Stimulated activated CD4-positive, alpha-beta T cell treated with anti-CD3 and anti-CD28 coated beads, Interleukin-1b, Interleukin-23, amount 100 ng/mL, for 24 hours (primary cell): Measurements from ENCODE around the gene KCTD13.
"Not testable (repeated sequence)": the region's sequence is repeated elsewhere in the genome, so short reads cannot be mapped to it uniquely, and the experiment has no call there.

Experiments used
- DNase-seq, 4 experiments: peaks; one replicate each; pipeline ENCODE4 v3.0.0-alpha.2; 2020; ENCODE audit warnings: low read depth in 4 of 4, low spot score in 1 of 4

Gene KCTD13

DNA sequence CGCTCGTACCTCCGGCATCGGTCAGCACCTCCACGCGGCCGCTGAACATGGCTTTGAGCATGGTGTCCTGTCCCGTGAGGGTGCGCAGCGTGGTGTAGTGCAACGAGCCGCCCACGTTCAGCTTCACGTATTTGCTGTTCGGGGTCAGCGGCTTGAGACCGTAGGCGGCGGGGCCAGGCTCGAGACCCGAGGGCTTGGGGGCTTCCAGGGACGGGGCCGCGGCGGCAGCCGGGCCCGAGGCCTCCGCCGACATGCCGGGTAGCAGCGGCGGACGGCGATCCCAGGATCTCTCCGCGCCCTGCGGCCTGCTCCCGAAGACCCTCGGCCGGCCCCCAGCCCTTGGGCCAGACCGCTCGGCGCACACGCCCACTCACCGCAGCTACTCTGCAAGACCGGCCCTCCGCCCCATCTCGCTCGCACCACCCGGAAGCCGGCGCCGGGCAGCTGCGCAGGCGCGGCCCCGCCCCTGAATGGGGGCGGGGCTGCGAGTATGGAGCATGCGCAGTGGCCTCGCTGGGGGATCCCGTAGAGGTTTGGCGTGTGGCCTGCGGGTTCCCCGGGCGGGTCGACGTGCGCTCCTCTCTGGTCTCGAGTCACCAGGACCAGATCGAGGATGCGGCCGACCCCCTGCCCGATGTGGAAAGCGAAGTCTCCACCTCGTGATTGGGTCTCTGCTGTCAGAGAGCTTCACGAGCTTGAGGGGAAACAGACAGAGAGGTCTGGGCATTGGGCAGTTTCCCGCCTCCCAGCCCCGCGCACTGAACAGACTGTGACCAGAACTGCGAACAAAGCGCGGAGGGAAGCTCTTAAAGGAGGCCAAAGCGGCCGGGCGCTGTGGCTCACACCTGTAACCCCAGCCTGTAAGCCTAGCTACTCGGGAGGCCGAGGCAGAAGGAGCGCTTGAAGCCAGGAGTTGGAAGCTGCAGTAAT is at the start of gene KCTD13:
KCTD13 (minus strand) TSS at position 446 of the 930 bp plus-strand sequence; CDS start at position 253, 193 bp downstream.
- peak; percentile 71 to 84 (median 78) for DNase-seq

- DNase-seq = no peak
Observed at GRCh38 chr16:29975134-29975538, 49.1 kb upstream of the KCTD13 start.

DNA sequence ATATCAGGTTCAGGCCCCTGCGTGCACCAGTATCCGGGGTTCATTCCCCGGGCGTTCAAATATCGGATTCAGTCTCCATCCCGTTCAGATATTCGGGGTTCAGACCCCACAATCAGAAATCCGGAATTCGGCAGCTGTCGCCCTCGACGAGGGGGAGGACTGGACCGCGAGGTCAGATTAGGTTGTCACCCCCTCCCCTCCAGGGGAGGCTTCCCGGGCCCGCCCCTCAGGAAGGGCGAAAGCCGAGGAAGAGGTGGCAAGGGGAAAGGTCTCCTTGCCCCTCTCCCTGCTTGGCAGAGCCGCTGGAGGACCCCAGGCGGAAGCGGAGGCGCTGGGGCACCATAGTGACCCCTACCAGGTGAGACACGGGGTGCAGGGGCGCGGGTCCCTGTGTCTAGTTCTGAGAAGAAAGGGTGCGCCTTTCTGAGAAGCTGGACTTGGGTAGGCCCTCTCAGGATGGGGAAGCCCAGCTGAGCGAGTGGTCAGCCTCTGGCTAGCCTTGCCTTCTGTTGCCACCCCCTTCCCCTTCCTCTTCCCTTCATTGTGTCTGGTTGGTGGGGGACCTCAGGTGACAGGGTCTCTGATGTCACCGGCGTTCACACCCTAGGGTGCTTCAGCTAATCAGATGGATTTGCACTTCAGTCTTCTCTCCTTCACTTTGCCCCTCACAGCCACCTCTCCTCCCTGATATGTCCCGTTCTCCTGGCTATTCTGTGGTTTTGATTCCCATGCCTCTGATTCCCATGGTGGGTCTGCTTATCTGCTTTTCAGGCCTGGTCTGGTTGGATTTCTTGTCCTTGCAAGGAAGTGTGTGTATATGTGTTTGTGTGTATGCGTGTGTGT is 48.5 kb upstream of the KCTD13 start:
- no peak for DNase-seq

- DNase-seq = peak; percentile 81 to 97 (median 90)
Observed at GRCh38 chr16:29973384-29974246, 47.6 kb upstream of the KCTD13 start, which contains the start of gene TAOK2. Gene TAOK2, plus strand, starts transcription at chr16:29973868. Its CDS starts 3,905 bp downstream, at chr16:29977773.

GRCh38 chr16:29972992-29973383 is 47.0 kb upstream of the KCTD13 start:
- DNase-seq = no peak

DNA sequence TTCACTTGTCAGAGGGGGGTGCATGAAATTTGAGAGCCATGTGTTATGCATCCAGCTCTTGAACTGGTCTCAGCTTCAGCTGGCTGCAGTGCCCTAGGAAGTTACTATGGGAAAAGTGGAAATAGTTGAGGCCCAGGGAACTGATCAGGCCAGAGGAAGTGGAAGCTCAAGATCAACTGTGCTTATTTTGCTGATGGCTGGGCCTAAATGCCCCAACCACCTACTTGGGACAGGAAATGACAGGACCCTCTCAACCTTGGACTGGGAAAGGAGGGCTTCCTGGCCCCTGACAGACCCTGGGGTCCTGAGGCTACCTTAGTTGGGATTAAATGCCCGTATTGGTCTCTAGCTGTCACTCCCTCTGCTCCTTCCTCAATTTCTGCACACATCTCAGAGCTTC is 46.5 kb upstream of the KCTD13 start:
- no peak for DNase-seq

GRCh38 chr16:29971304-29971703 is 45.3 kb upstream of the KCTD13 start:
- DNase-seq = no peak

GRCh38 chr16:29968205-29968604 is 42.2 kb upstream of the KCTD13 start:
- no peak for DNase-seq

DNA sequence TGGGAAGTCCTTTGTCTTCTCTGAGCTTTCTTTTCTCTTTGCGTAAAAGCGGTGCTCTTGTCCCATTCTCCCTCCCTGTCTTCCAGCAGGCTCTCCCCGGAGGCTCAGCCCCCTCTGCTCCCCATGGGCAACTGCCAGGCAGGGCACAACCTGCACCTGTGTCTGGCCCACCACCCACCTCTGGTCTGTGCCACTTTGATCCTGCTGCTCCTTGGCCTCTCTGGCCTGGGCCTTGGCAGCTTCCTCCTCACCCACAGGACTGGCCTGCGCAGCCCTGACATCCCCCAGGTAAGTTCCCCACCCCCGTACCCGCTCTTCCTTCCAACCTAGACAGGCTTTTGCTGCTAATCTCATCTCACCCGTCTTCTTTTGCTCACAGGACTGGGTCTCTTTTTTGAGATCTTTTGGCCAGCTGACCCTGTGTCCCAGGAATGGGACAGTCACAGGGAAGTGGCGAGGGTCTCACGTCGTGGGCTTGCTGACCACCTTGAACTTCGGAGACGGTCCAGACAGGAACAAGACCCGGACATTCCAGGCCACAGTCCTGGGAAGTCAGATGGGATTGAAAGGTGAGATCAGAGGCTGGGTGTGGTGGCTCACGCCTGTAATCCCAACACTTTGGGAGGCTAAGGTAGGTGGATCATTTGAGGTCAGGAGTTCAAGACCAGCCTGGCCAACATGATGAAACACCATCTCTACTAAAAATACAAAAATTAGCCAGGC is 37.2 kb upstream of the KCTD13 start:
- DNase-seq = no peak

DNA sequence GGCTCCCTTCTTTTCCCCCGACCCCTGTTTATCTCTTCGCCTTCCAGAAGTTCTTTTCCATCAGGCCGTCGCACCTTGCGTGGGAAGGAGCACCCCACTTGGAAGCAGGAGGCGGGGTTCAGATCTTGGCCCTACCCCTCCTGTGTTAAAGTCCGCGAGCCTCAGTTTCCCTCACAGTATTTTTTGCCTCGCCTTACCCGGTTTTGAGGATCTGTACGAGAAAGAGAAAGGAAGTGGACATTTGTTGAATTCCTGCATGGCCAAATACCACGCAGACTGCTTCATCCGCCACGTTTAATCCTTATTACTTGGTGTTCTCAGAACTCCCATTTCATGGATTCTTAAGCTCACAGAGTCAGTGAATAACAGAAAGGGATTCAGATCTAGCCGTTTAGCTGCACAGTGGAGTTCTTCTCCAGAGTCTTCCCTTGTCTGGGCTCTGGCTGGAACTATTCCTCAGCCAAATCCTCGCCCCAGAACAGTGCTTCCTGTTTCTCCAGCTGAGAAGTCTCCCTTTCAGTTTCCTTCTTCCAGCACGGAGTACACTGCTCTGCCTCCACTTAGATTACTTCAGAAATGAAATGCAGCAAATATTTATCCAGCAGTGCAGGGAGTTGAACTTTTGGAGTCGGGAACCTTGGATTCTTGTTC is 36.4 kb upstream of the KCTD13 start:
- DNase-seq = no peak

GRCh38 chr16:29961479-29962343 is 35.7 kb upstream of the KCTD13 start, which contains the start of gene TMEM219:
Gene TMEM219, plus strand, starts transcription at chr16:29962079. Its CDS starts 1,065 bp downstream, at chr16:29963144.
- DNase-seq = peak; percentile 79 to 91 (median 88)

- no peak for DNase-seq
Observed at GRCh38 chr16:29961127-29961478, 35.1 kb upstream of the KCTD13 start.

GRCh38 chr16:29959821-29960220 is 33.8 kb upstream of the KCTD13 start:
- DNase-seq = not testable (repeated sequence)

GRCh38 chr16:29959293-29959692 is 33.3 kb upstream of the KCTD13 start:
- DNase-seq = no peak

GRCh38 chr16:29958756-29959155 is 32.7 kb upstream of the KCTD13 start:
- DNase-seq = no peak

DNA sequence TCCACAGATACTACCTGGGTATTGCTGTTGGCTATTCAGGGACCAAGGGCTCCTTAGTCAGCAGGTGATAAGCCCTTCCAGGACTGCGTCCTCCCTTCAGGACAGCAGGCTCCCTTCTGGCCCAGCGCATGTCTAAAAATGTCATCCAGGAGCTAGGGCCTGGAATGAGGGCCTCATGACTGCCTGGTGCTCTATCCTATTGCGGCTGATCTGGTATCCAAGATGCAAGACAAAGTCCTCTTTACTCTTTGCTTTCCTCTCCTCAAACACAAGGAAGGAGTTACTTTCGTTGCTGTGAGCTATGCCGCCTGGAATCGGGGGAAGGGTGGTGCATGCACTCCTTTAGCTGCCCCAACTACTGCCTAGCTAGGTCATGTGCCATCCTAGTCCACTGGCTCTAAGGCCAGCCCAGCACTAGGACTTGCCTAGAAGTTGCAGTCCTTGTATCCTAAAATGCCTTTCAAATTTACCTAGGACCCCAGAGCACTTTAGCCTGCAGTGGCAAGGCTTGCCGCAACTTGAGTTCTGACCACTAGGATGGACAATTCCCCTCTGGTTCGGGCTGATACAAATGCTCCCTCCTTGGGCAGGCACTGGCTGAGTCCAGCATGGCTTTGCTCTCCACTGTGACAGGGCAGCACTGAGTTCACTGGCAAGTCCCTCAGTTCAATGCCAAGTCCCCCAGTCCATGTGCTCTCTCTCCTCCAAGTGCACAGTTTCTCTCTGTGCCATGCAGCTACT is 25.8 kb upstream of the KCTD13 start:
- DNase-seq = no peak

GRCh38 chr16:29950806-29951461 is 24.9 kb upstream of the KCTD13 start:
- no peak for DNase-seq
